HepG2 (cell line): Measurements from ENCODE around the gene CDC42EP5. TPM values are rescaled to one million over a fixed set of nuclear protein-coding genes. Genes with fewer than 3 reads are reported as not detected.

Experiments
- ATAD3A ChIP-seq: sonication (generic); formaldehyde crosslinking; IDR thresholded peaks from 2 replicates; pipeline ENCODE4 v1.4.0; 2020; ENCODE audit warnings: missing genetic modification reagents
- CBX1 ChIP-seq: IDR thresholded peaks from one replicate; pipeline ENCODE4 v1.6.1; 2016; ENCODE audit warnings: antibody characterized with exemption, low read depth
- CENPT ChIP-seq: sonication (generic); formaldehyde crosslinking; IDR thresholded peaks from 2 replicates; pipeline ENCODE4 v1.8.0; 2022; ENCODE audit warnings: low read depth, mild to moderate bottlenecking, moderate library complexity, missing genetic modification reagents
- FOXK2 ChIP-seq: fragments of 450-650 bp; IDR thresholded peaks from 2 replicates; pipeline ENCODE4 v1.6.1; 2016
- FOXO1 ChIP-seq: sonication (generic); formaldehyde crosslinking; IDR thresholded peaks from 2 replicates; pipeline ENCODE4 v1.4.0; 2020; ENCODE audit warnings: missing genetic modification reagents
- MBD4 ChIP-seq: IDR thresholded peaks from 2 replicates; pipeline ENCODE4 v1.6.1; 2012; ENCODE audit warnings: low read length, inconsistent platforms, borderline replicate concordance
- MZF1 ChIP-seq: sonication (generic); formaldehyde crosslinking; IDR thresholded peaks from 2 replicates; pipeline ENCODE4 v1.8.1; 2023; ENCODE audit warnings: mild to moderate bottlenecking, missing genetic modification reagents, borderline replicate concordance
- NFYC ChIP-seq: IDR thresholded peaks from 2 replicates; pipeline ENCODE4 v1.6.1; 2016; ENCODE audit warnings: missing genetic modification reagents, missing compliant biosample characterization
- PRDM4 ChIP-seq: sonication (generic); formaldehyde crosslinking; IDR thresholded peaks from 2 replicates; pipeline ENCODE4 v1.9.0; 2021; ENCODE audit warnings: missing genetic modification reagents, borderline replicate concordance
- SALL1 ChIP-seq: sonication (generic); formaldehyde crosslinking; IDR thresholded peaks from 2 replicates; pipeline ENCODE4 v1.8.0; 2022; ENCODE audit warnings: mild to moderate bottlenecking, missing genetic modification reagents
- SIN3B ChIP-seq: fragments of 150-350 bp; IDR thresholded peaks from 2 replicates; pipeline ENCODE4 v1.6.1; 2014; ENCODE audit warnings: low read length
- SP4 ChIP-seq: sonication (generic); formaldehyde crosslinking; IDR thresholded peaks from 2 replicates; pipeline ENCODE4 v1.8.1; 2023; ENCODE audit warnings: mild to moderate bottlenecking, missing genetic modification reagents
- TBP ChIP-seq: sonication (generic); formaldehyde crosslinking; IDR thresholded peaks from 2 replicates; pipeline ENCODE4 v1.5.0; 2020; ENCODE audit warnings: missing genetic modification reagents
- TGIF2 ChIP-seq: IDR thresholded peaks from 2 replicates; pipeline ENCODE4 v1.6.1; 2016; ENCODE audit warnings: control low read depth, missing compliant biosample characterization
- ZBTB39 ChIP-seq: sonication (generic); formaldehyde crosslinking; IDR thresholded peaks from 2 replicates; pipeline ENCODE4 v1.5.0; 2020; ENCODE audit warnings: missing genetic modification reagents
- ZFP41 ChIP-seq: sonication (generic); formaldehyde crosslinking; IDR thresholded peaks from 2 replicates; pipeline ENCODE4 v1.4.0; 2020; ENCODE audit warnings: mild to moderate bottlenecking, missing genetic modification reagents, borderline replicate concordance
- ZNF605 ChIP-seq: sonication (generic); formaldehyde crosslinking; IDR thresholded peaks from 2 replicates; pipeline ENCODE4 v1.8.0; 2022; ENCODE audit warnings: mild to moderate bottlenecking, missing genetic modification reagents
- ZSCAN5A ChIP-seq: sonication (generic); formaldehyde crosslinking; IDR thresholded peaks from 2 replicates; pipeline ENCODE4 v1.8.0; 2022; ENCODE audit warnings: mild to moderate bottlenecking, missing genetic modification reagents, borderline replicate concordance
- ZSCAN9 ChIP-seq: IDR thresholded peaks from 2 replicates; pipeline ENCODE4 v1.6.1; 2016; ENCODE audit warnings: borderline replicate concordance
- polyA plus RNA-seq, 8 experiments: library from polyadenylated mRNA; depleted of rRNA in 3 of 8; stranded (reverse) in 7 of 8; unstranded in 1 of 8; fragments of >200 nt; fragmentation: Illumina TruSeq in 4 of 8; extraction: Trizol in 4 of 8; gene quantifications; 2 replicates each; pipeline versions ENCODE4 v1.2.1 to v1.2.3, GENCODE V29; 2011 to 2016; ENCODE audit warnings: low read depth in 4 of 8, missing spikeins in 1 of 8, mixed read lengths in 1 of 8; ENCODE audit not compliant: insufficient read depth in 1 of 8
- total RNA-seq, 5 experiments: library from RNA; depleted of rRNA; stranded (reverse); fragments of >200 nt; fragmentation: Illumina TruSeq; extraction: Trizol; gene quantifications; 2 replicates each; pipeline ENCODE4 v1.2.3, GENCODE V29; 2016; ENCODE audit warnings: low read depth in 1 of 5
- TF ChIP-seq, protein P1 (sequence below): sonication (generic); formaldehyde crosslinking; conservative IDR thresholded peaks from 2 replicates; pipeline ENCODE4 v1.4.0; 2020; ENCODE audit warnings: missing genetic modification reagents
- TF ChIP-seq, protein P2 (sequence below): IDR thresholded peaks from 2 replicates; pipeline ENCODE4 v1.6.1; 2016; ENCODE audit warnings: missing compliant biosample characterization, missing genetic modification reagents, borderline replicate concordance

Gene CDC42EP5
- total and polyA plus RNA-seq, 2 of the 13 experiments (the other 11 are each of a cell fraction or from before 2014, with no cell fraction given): 0.41 to 1.6 TPM

DNA sequence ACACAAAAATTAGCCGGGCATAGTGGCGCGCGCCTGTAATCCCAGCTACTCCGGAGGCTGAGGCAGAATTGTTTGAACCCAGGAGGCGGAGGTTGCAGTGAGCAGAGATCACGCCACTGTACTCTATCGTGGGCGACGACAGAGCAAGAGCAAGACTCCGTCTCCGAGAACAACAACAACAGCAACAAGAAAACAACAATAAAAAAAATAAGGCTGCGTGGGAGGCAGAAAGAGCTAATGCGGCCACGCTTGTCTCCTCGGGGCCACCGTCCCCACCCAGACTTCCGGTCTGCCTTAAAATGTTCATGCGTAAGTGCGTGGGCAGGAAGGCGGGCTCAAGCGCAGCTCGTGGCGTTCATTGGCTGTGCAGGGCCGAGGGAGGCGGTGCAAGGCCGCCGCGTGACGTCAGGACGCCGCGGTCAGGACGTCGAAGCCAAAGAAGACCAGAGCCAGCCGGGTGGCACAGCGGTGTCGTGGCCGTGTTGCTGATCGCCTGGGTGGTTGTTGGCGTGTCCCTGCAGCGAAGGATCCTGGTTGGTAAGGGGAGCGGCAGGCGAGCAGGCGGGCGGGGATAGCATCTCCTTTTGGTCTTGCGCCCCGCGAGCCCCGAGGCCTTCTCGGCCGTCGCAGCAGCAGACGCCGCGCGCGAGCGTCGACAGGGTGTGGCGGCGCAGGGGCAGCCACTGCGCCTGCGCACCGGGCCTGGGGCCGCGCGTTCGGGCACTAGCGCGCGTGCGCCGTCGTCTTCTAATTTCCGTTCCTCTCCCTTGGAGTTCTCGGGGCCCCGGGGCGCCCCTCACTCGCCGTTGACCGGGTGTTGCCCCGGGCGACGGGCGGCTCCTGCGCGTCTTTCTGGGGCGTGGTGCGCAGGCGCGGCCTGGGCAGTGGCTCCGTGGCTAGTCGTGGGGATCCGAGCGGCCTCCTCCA is 24.1 kb downstream of the CDC42EP5 start, which contains the start of gene LENG8 (continued):
- TF ChIP-seq MZF1 (CRISPR knock-in tag) (peak; percentile 26; the same call in 1 of the 2 replicates), SP4 (CRISPR knock-in tag) (peak; percentile 87), ZFP41 (CRISPR knock-in tag) (no peak; the same call in 1 of the 2 replicates), FOXK2 (no peak), SIN3B (no peak), ZSCAN5A (CRISPR knock-in tag) (no peak; the same call in 1 of the 2 replicates), ATAD3A (CRISPR knock-in tag) (no peak), TGIF2 (CRISPR knock-in tag) (peak; percentile 71), TBP (CRISPR knock-in tag) (no peak), CBX1 (peak; percentile 25), ZBTB39 (CRISPR knock-in tag) (0 out of 2 replicates have a peak, but pooled peaks have one; percentile 12), MBD4 (no peak), CENPT (CRISPR knock-in tag) (peak; percentile 50; the same call in 1 of the 2 replicates), FOXO1 (CRISPR knock-in tag) (peak; percentile 68), PRDM4 (CRISPR knock-in tag) (no peak), SALL1 (CRISPR knock-in tag) (peak; percentile 96), ZSCAN9 (peak; percentile 72), NFYC (CRISPR knock-in tag) (peak; percentile 94), ZNF605 (CRISPR knock-in tag) (no peak)
- TF ChIP-seq, protein P1, sequence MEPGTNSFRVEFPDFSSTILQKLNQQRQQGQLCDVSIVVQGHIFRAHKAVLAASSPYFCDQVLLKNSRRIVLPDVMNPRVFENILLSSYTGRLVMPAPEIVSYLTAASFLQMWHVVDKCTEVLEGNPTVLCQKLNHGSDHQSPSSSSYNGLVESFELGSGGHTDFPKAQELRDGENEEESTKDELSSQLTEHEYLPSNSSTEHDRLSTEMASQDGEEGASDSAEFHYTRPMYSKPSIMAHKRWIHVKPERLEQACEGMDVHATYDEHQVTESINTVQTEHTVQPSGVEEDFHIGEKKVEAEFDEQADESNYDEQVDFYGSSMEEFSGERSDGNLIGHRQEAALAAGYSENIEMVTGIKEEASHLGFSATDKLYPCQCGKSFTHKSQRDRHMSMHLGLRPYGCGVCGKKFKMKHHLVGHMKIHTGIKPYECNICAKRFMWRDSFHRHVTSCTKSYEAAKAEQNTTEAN: 0 out of 2 replicates have a peak, but pooled peaks have one; percentile 16
- TF ChIP-seq, protein P2, sequence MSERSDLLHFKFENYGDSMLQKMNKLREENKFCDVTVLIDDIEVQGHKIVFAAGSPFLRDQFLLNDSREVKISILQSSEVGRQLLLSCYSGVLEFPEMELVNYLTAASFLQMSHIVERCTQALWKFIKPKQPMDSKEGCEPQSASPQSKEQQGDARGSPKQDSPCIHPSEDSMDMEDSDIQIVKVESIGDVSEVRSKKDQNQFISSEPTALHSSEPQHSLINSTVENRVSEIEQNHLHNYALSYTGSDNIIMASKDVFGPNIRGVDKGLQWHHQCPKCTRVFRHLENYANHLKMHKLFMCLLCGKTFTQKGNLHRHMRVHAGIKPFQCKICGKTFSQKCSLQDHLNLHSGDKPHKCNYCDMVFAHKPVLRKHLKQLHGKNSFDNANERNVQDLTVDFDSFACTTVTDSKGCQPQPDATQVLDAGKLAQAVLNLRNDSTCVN (CRISPR knock-in tag): peak; percentile 54; the same call in 1 of the 2 replicates
